Measurements from ENCODE around the gene HSPA6.

GRCh38 chr1:161511756-161512060 lies 12.6 kb upstream of the HSPA6 start:
- TF ChIP-seq SRF (IDR thresholded peaks at IDR 0.05; ENCODE audit: low read depth) (no peak), CEBPB (IDR thresholded peaks at IDR 0.05; ENCODE audit: low read depth) (no peak), POLR2AphosphoS5 (IDR thresholded peaks at IDR 0.05; ENCODE audit: low read depth, low read length) (no peak), EZH2 (IDR thresholded peaks at IDR 0.05) (no peak), ZNF274 (IDR thresholded peaks at IDR 0.05; ENCODE audit: low read depth, low read length) (no peak), FOSL1 (IDR thresholded peaks at IDR 0.05; ENCODE audit: low read depth) (no peak), EZH2phosphoT487 (IDR thresholded peaks at IDR 0.05; ENCODE audit: borderline replicate concordance) (no peak)
- TF ChIP-seq, protein P1, sequence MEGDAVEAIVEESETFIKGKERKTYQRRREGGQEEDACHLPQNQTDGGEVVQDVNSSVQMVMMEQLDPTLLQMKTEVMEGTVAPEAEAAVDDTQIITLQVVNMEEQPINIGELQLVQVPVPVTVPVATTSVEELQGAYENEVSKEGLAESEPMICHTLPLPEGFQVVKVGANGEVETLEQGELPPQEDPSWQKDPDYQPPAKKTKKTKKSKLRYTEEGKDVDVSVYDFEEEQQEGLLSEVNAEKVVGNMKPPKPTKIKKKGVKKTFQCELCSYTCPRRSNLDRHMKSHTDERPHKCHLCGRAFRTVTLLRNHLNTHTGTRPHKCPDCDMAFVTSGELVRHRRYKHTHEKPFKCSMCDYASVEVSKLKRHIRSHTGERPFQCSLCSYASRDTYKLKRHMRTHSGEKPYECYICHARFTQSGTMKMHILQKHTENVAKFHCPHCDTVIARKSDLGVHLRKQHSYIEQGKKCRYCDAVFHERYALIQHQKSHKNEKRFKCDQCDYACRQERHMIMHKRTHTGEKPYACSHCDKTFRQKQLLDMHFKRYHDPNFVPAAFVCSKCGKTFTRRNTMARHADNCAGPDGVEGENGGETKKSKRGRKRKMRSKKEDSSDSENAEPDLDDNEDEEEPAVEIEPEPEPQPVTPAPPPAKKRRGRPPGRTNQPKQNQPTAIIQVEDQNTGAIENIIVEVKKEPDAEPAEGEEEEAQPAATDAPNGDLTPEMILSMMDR (IDR thresholded peaks at IDR 0.05 in 2 of 3, conservative IDR thresholded peaks at IDR 0.05 in 1 of 3; ENCODE audit: borderline replicate concordance in 1 of 3, insufficient read depth in 1 of 3, low read depth in 2 of 3, low read length in 2 of 3) = no peak
- TF ChIP-seq, protein P2, sequence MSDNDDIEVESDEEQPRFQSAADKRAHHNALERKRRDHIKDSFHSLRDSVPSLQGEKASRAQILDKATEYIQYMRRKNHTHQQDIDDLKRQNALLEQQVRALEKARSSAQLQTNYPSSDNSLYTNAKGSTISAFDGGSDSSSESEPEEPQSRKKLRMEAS (IDR thresholded peaks at IDR 0.05) = no peak

Measured in HCT116 (cell line).